KOPT-K1 (cell line): ENCODE data around the gene ASB9.
"Not testable (repeated sequence)": the region's sequence is repeated elsewhere in the genome, so short reads cannot be mapped to it uniquely, and the experiment has no call there.

Experiments
- H3K27ac ChIP-seq: fragments of 200-600 bp; sonication (generic); 2 replicates; pipeline ENCODE4 v1.5.1; 2016; ENCODE audit warnings: antibody characterized with exemption, mild to moderate bottlenecking, low read depth, low read length; ENCODE audit not compliant: poor library complexity, severe bottlenecking
- H3K36me3 ChIP-seq: fragments of 200-600 bp; sonication (generic); 2 replicates; pipeline ENCODE4 v1.5.1; 2017; ENCODE audit warnings: antibody characterized with exemption, mild to moderate bottlenecking, low read length, moderate library complexity; ENCODE audit not compliant: insufficient read depth
- H3K9me3 ChIP-seq: fragments of 200-600 bp; sonication (generic); 2 replicates; pipeline ENCODE4 v1.5.1; 2017; ENCODE audit warnings: antibody characterized with exemption, low read length, mild to moderate bottlenecking; ENCODE audit not compliant: insufficient read depth, poor library complexity, severe bottlenecking

Gene ASB9

GRCh38 chrX:15215366-15215765, 54.5 kb downstream of the ASB9 start:
- no peak overlapping the region for H3K27ac ChIP-seq
- H3K36me3 ChIP-seq = no peaks in the 10 kb centered on the region
- H3K9me3 ChIP-seq = no peaks in the 10 kb centered on the region

GRCh38 chrX:15214588-15214987, 55.3 kb downstream of the ASB9 start:
- H3K27ac ChIP-seq = no peak overlapping the region
- H3K36me3 ChIP-seq = no peaks in the 10 kb centered on the region
- H3K9me3 ChIP-seq = no peaks in the 10 kb centered on the region

GRCh38 chrX:15209096-15209495, 60.8 kb downstream of the ASB9 start:
- no peaks in the 10 kb centered on the region for H3K9me3 ChIP-seq
- H3K27ac ChIP-seq = no peak overlapping the region
- H3K36me3 ChIP-seq = no peaks in the 10 kb centered on the region

- Histone ChIP-seq H3K27ac (no peak overlapping the region), H3K36me3 (no peaks in the 10 kb centered on the region), H3K9me3 (no peaks in the 10 kb centered on the region)
Observed at GRCh38 chrX:15207994-15208393, 61.9 kb downstream of the ASB9 start.

GRCh38 chrX:15207384-15207783, 62.5 kb downstream of the ASB9 start:
- H3K27ac ChIP-seq = no peak overlapping the region
- no peaks in the 10 kb centered on the region for H3K36me3 ChIP-seq
- H3K9me3 ChIP-seq = no peaks in the 10 kb centered on the region

GRCh38 chrX:15206306-15206705, 63.6 kb downstream of the ASB9 start:
- no peaks in the 10 kb centered on the region for H3K9me3 ChIP-seq
- no peaks in the 10 kb centered on the region for H3K36me3 ChIP-seq
- H3K27ac ChIP-seq = no peak overlapping the region

- Histone ChIP-seq H3K27ac (peak overlapping the region; percentile 55), H3K9me3 (no peaks in the 10 kb centered on the region), H3K36me3 (no peaks in the 10 kb centered on the region)
Observed at GRCh38 chrX:15204130-15204751, 65.6 kb downstream of the ASB9 start.

GRCh38 chrX:15203694-15204093, 66.2 kb downstream of the ASB9 start:
- Histone ChIP-seq H3K36me3 (no peaks in the 10 kb centered on the region), H3K9me3 (no peaks in the 10 kb centered on the region), H3K27ac (peak overlapping the region; percentile 55)

GRCh38 chrX:15202454-15203177, 67.3 kb downstream of the ASB9 start:
- Histone ChIP-seq H3K27ac (no peak overlapping the region), H3K9me3 (no peaks in the 10 kb centered on the region), H3K36me3 (no peaks in the 10 kb centered on the region)

GRCh38 chrX:15200871-15201270, 69.0 kb downstream of the ASB9 start:
- Histone ChIP-seq H3K36me3 (no peaks in the 10 kb centered on the region), H3K9me3 (no peaks in the 10 kb centered on the region), H3K27ac (no peak overlapping the region)

- not testable (repeated sequence) for H3K27ac ChIP-seq, H3K9me3 ChIP-seq, H3K36me3 ChIP-seq
Observed at GRCh38 chrX:15198608-15199202, 71.2 kb downstream of the ASB9 start.

GRCh38 chrX:15194146-15194545, 75.7 kb downstream of the ASB9 start:
- H3K9me3 ChIP-seq = no peaks in the 10 kb centered on the region
- no peaks in the 10 kb centered on the region for H3K36me3 ChIP-seq
- no peak overlapping the region for H3K27ac ChIP-seq
